PC-9 (cell line): ENCODE data around the gene ADGRV1. TPM values are rescaled to one million over a fixed set of nuclear protein-coding genes. Genes with fewer than 3 reads are reported as not detected.

Experiments
- BruUV-seq: library from RNA; stranded (reverse); fragments of 400-500 nt; replicated peaks from 2 replicates; lab custom pipeline; 2021; lab: Mats Ljungman, UMichigan
- CTCF ChIA-PET: fragments of 300-600 bp; sonication (Branson Sonifier 250); formaldehyde crosslinking; loops from one replicate; lab custom pipeline; 2022; ENCODE audit warnings: antibody characterized with exemption; lab: Charles Lee
- POLR2A ChIA-PET: fragments of 300-600 bp; sonication (Branson Sonifier 250); formaldehyde crosslinking; loops from one replicate; lab custom pipeline; 2022; ENCODE audit warnings: antibody characterized with exemption; ENCODE audit not compliant: unreplicated experiment; lab: Charles Lee
- DNase-seq, 2 experiments: peaks; one replicate each; pipeline versions ENCODE4 v3.0.0 to v3.0.0-alpha.2; 2015 to 2022; ENCODE audit warnings: mixed read lengths in 1 of 2
- H2AFZ ChIP-seq: fragments of 200-600 bp; sonication (generic); 2 replicates; pipeline ENCODE4 v1.8.1; 2017; ENCODE audit warnings: antibody characterized with exemption
- H3F3A ChIP-seq: fragments of 200-600 bp; sonication (generic); 2 replicates; pipeline ENCODE4 v1.8.1; 2017; ENCODE audit warnings: antibody characterized with exemption, mild to moderate bottlenecking, low read depth; ENCODE audit not compliant: insufficient read depth
- H3K27ac ChIP-seq: fragments of 200-600 bp; sonication (generic); 2 replicates; pipeline ENCODE4 v1.6.1; 2016; ENCODE audit warnings: mixed run types
- H3K27me3 ChIP-seq: fragments of 200-600 bp; sonication (generic); 2 replicates; pipeline ENCODE4 v1.6.1; 2016; ENCODE audit warnings: low read depth, mixed run types; ENCODE audit not compliant: insufficient read depth
- H3K36me3 ChIP-seq: fragments of 200-600 bp; sonication (generic); 2 replicates; pipeline ENCODE4 v1.6.1; 2016; ENCODE audit warnings: low read depth, mixed run types
- H3K4me1 ChIP-seq: fragments of 200-600 bp; sonication (generic); replicated peaks from 2 replicates; pipeline ENCODE4 v1.6.1; 2016; ENCODE audit warnings: mixed run types; ENCODE audit not compliant: insufficient read depth
- H3K4me2 ChIP-seq: fragments of 200-600 bp; sonication (generic); 2 replicates; pipeline ENCODE4 v1.6.1; 2017; ENCODE audit warnings: mixed run types
- H3K4me3 ChIP-seq: fragments of 200-600 bp; sonication (generic); 2 replicates; pipeline ENCODE4 v1.6.1; 2016; ENCODE audit warnings: mixed run types
- H3K79me2 ChIP-seq: fragments of 200-600 bp; sonication (generic); 2 replicates; pipeline ENCODE4 v1.6.1; 2017; ENCODE audit warnings: low read depth, mixed run types
- H3K9me2 ChIP-seq: fragments of 200-600 bp; sonication (generic); 2 replicates; pipeline ENCODE4 v1.8.1; 2017; ENCODE audit warnings: mild to moderate bottlenecking; ENCODE audit not compliant: insufficient read depth
- H3K9me3 ChIP-seq: fragments of 200-600 bp; sonication (generic); 2 replicates; pipeline ENCODE4 v1.8.1; 2016; ENCODE audit warnings: low read depth; ENCODE audit not compliant: insufficient read depth
- H4K20me1 ChIP-seq: fragments of 200-600 bp; sonication (generic); 2 replicates; pipeline ENCODE4 v1.8.1; 2017; ENCODE audit not compliant: insufficient read depth
- CTCF ChIP-seq: fragments of 200-600 bp; sonication (generic); conservative IDR thresholded peaks from 2 replicates; pipeline ENCODE4 v1.6.1; 2017; ENCODE audit warnings: mixed run types, antibody characterized with exemption, mild to moderate bottlenecking, moderate library complexity
- EZH2 ChIP-seq: fragments of 200-600 bp; sonication (generic); IDR thresholded peaks from 2 replicates; pipeline ENCODE4 v1.8.0; 2017; ENCODE audit warnings: antibody characterized with exemption, low read depth
- intact Hi-C: fragments of 100-400 bp; cut with micrococcal nuclease; formaldehyde crosslinking; loops from one replicate; pipeline ENCODE4 v1.10.0; 2022; ENCODE audit not compliant: unreplicated experiment
- total RNA-seq: library from RNA; stranded (reverse); gene quantifications from 2 replicates; pipeline ENCODE4 v1.2.3, GENCODE V29; 2021

The ADGRV1 gene
- total RNA-seq, 1 experiment from 2014 or later = 1.0 TPM

GRCh38 chr5:90740244-90740799 is 181.7 kb downstream of the ADGRV1 start:
- CTCF ChIA-PET = no interaction called here
- no peaks in the 10 kb centered on the region for H3F3A ChIP-seq
- H3K4me3 ChIP-seq = no peak overlapping the region
- POLR2A ChIA-PET = no interaction called here
- H3K4me2 ChIP-seq = no peak overlapping the region
- no peaks in the 10 kb centered on the region for H4K20me1 ChIP-seq
- no peaks in the 10 kb centered on the region for H3K9me2 ChIP-seq
- H3K4me1 ChIP-seq = no peaks in the 10 kb centered on the region
- no peaks in the 10 kb centered on the region for H3K9me3 ChIP-seq
- H3K27me3 ChIP-seq = no peaks in the 10 kb centered on the region
- H3K79me2 ChIP-seq = no peaks in the 10 kb centered on the region
- DNase-seq = no peak
- intact Hi-C loops = no loop called here
- no TSS peak for BruUV-seq
- no peak overlapping the region for H2AFZ ChIP-seq
- no peak for TF ChIP-seq CTCF
- no peak for TF ChIP-seq EZH2
- H3K27ac ChIP-seq = no peak overlapping the region
- no peaks in the 10 kb centered on the region for H3K36me3 ChIP-seq

- Histone ChIP-seq H3K9me2 (no peaks in the 10 kb centered on the region), H2AFZ (no peak overlapping the region)
- no TSS peak for BruUV-seq
These were observed 182.5 kb downstream of the ADGRV1 start for GRCh38 chr5:90741022-90741564.

GRCh38 chr5:90746119-90746518 is 187.5 kb downstream of the ADGRV1 start:
- no peaks in the 10 kb centered on the region for H3F3A ChIP-seq
- H3K9me2 ChIP-seq = no peaks in the 10 kb centered on the region
- no peaks in the 10 kb centered on the region for H3K9me3 ChIP-seq
- no peaks in the 10 kb centered on the region for H4K20me1 ChIP-seq
- ChIA-PET CTCF (no interaction called here), POLR2A (no interaction called here)
- no peaks in the 10 kb centered on the region for H3K4me1 ChIP-seq
- no peak overlapping the region for H3K27ac ChIP-seq
- intact Hi-C loops = no loop called here
- no peak for DNase-seq
- H3K4me3 ChIP-seq = no peak overlapping the region
- no peaks in the 10 kb centered on the region for H3K79me2 ChIP-seq
- H3K4me2 ChIP-seq = no peak overlapping the region
- BruUV-seq = no TSS peak
- TF ChIP-seq EZH2 = no peak
- no peak for TF ChIP-seq CTCF
- no peak overlapping the region for H2AFZ ChIP-seq
- no peaks in the 10 kb centered on the region for H3K27me3 ChIP-seq
- no peaks in the 10 kb centered on the region for H3K36me3 ChIP-seq

More at GRCh38 chr5:90741022-90741564, 182.5 kb downstream of the ADGRV1 start:
- no peaks in the 10 kb centered on the region for H3F3A ChIP-seq
- ChIA-PET CTCF (no interaction called here), POLR2A (no interaction called here)
- no peak overlapping the region for H3K27ac ChIP-seq
- no peak for TF ChIP-seq EZH2
- TF ChIP-seq CTCF = no peak
- H3K36me3 ChIP-seq = no peaks in the 10 kb centered on the region
- no peaks in the 10 kb centered on the region for H3K9me3 ChIP-seq
- no peaks in the 10 kb centered on the region for H3K79me2 ChIP-seq
- no peak overlapping the region for H3K4me2 ChIP-seq
- H4K20me1 ChIP-seq = no peaks in the 10 kb centered on the region
- DNase-seq = no peak
- H3K27me3 ChIP-seq = no peaks in the 10 kb centered on the region
- no peaks in the 10 kb centered on the region for H3K4me1 ChIP-seq
- no peak overlapping the region for H3K4me3 ChIP-seq
- intact Hi-C loops = no loop called here
